Natural killer cell treated with Interleukin-12 subunit alpha and Interleukin-12 subunit beta and Interleukin-15 and Interleukin-18, amount 100 ng/mL, for 72 hours (primary cell): Measurements from ENCODE around the gene KIAA1549. TPM values are rescaled to one million over a fixed set of nuclear protein-coding genes. Genes with fewer than 3 reads are reported as not detected.
"Not testable (repeated sequence)": the region's sequence is repeated elsewhere in the genome, so short reads cannot be mapped to it uniquely, and the experiment has no call there.

Experiments used
- ATAC-seq, 2 donors: fragments of 150-1000 bp; cut with Tn5 transposase in 1 of 2; sonication (Bioruptor Pico), chemical (Tn5 transposase) in 1 of 2; 2 replicates each; pipeline ENCODE4 v1.10.0; 2021
- DNase-seq: peaks from one replicate; pipeline ENCODE4 v3.0.0; 2022; ENCODE audit warnings: low spot score
- H3K27ac Mint-ChIP-seq, 2 donors: 1 replicate in 1 of 2; 2 replicates in 1 of 2; pipeline ENCODE4 v1.8.0; 2022; ENCODE audit warnings: mixed read lengths in 2 of 2, mild to moderate bottlenecking in 1 of 2, moderate library complexity in 1 of 2
- H3K27me3 Mint-ChIP-seq, 2 donors: 1 replicate in 1 of 2; 2 replicates in 1 of 2; pipeline ENCODE4 v1.8.0; 2022; ENCODE audit warnings: mixed read lengths in 2 of 2
- H3K36me3 Mint-ChIP-seq: one replicate; pipeline ENCODE4 v1.8.0; 2022; ENCODE audit warnings: mixed read lengths
- H3K4me1 Mint-ChIP-seq, 2 donors: 1 replicate in 1 of 2; 2 replicates in 1 of 2; pipeline ENCODE4 v1.8.0; 2022; ENCODE audit warnings: low read depth in 2 of 2, mixed read lengths in 2 of 2, mild to moderate bottlenecking in 1 of 2
- H3K4me3 Mint-ChIP-seq: one replicate; pipeline ENCODE4 v1.8.0; 2022; ENCODE audit warnings: mixed read lengths
- H3K9me3 Mint-ChIP-seq: 2 replicates; pipeline ENCODE4 v1.8.0; 2022; ENCODE audit warnings: mixed read lengths
- total RNA-seq, 2 donors: library from RNA; stranded (reverse); gene quantifications; one replicate each; pipeline ENCODE4 v1.2.3, GENCODE V29; 2022

KIAA1549 gene
- total RNA-seq, 2 donors from 2014 or later = 0.21 to 0.33 TPM

DNA sequence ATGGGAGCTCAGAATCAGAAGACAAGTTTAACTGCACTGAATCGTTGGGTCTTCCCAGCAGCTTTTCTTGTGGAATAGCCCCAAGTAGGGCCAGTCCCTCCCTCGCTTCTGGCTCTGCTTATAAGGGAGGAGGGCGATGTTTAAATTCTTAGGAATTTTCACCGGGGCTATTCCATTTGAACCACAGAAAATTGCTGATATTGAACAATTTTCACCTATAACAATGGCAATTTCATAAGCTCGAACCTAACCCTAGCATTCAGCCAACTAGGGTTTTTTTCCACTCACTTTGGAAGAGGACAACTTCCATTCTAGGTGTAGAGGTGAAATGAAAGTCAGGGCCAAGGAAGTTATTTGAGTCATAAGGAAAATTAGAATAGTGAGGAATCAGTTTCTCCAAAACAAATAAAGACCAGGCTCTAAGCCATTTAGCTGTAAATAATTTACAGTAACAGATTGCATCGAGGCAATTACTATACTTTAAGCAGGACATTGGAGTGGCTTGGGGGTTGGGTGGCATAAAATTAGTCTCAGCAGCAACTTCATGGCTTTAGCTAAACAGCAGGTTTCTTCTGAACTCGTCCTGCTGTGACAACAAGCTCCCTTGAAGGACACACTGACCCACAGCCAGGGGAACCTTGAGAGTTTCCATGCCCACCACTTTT is 181.7 kb downstream of the KIAA1549 start:
- Mint-ChIP-seq H3K9me3 (no peaks in the 10 kb centered on the region), H3K4me1 (peaks cover 0 to 6% of the 10 kb centered on the region in 2 donors)

DNA sequence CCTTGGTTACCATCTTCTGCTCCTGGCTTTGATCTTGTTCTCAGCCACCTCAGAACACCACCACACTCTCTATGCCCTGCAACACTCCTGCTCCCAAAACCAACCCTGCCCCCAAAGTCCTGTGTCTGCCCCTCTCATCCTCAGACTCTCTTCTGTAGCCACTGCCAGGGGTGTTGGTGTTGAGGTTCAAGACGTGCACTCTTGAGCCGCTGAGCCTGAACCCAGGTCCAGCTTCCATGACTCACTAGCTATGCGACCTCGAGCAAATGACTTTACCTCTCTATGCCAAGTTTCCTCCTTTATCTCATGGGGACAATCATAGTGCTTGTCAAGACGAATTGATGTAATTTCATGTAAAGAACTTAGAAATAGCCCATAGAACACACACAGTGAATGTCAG is 182.4 kb downstream of the KIAA1549 start:
- Mint-ChIP-seq H3K27me3 (peaks cover 7 to 8% of the 10 kb centered on the region in 2 donors), H3K27ac (no peak overlapping the region), H3K4me3 (no peak overlapping the region), H3K36me3 (no peaks in the 10 kb centered on the region), H3K4me1 (peaks cover 0 to 6% of the 10 kb centered on the region in 2 donors), H3K9me3 (no peaks in the 10 kb centered on the region)
- ATAC-seq (no peak), DNase-seq (no peak)

More for the DNA sequence above, 181.7 kb downstream of the KIAA1549 start:
- peaks cover 8 to 9% of the 10 kb centered on the region in 2 donors for H3K27me3 Mint-ChIP-seq
- H3K4me3 Mint-ChIP-seq = no peak overlapping the region
- ATAC-seq (no peak), DNase-seq (no peak)
- no peak overlapping the region for H3K27ac Mint-ChIP-seq
- no peaks in the 10 kb centered on the region for H3K36me3 Mint-ChIP-seq

- Mint-ChIP-seq H3K9me3 (no peaks in the 10 kb centered on the region), H3K36me3 (no peaks in the 10 kb centered on the region), H3K27me3 (peaks cover 7 to 8% of the 10 kb centered on the region in 2 donors), H3K4me3 (no peak within 1 kb of the TSS), H3K4me1 (peaks cover 0 to 6% of the 10 kb centered on the region in 2 donors), H3K27ac (no peak within 1 kb of the TSS)
- no peak for DNase-seq
- ATAC-seq = peak in 1 of 2 donors; percentile 19
Observed at GRCh38 chr7:138797715-138798320, 183.4 kb downstream of the KIAA1549 start, which contains the start of the genes ATP6V0A4 and TMEM213. Gene ATP6V0A4 (minus strand): TSS chr7:138798196. CDS start chr7:138771247, 26,949 bp downstream. Gene TMEM213 (plus strand): TSS chr7:138797994. CDS start chr7:138798105, 111 bp downstream.

GRCh38 chr7:138797046-138797445 is 184.1 kb downstream of the KIAA1549 start:
- H3K9me3 Mint-ChIP-seq, H3K4me3 Mint-ChIP-seq, H3K27ac Mint-ChIP-seq, H3K36me3 Mint-ChIP-seq, ATAC-seq, H3K4me1 Mint-ChIP-seq, DNase-seq: not testable (repeated sequence)
- peaks cover 9 to 14% of the 10 kb centered on the region in 2 donors for H3K27me3 Mint-ChIP-seq

- H3K4me1 Mint-ChIP-seq = peaks cover 0 to 6% of the 10 kb centered on the region in 2 donors
- H3K27ac Mint-ChIP-seq = no peak overlapping the region
- no peaks in the 10 kb centered on the region for H3K9me3 Mint-ChIP-seq
- DNase-seq = no peak
- peaks cover 9 to 22% of the 10 kb centered on the region in 2 donors for H3K27me3 Mint-ChIP-seq
- no peaks in the 10 kb centered on the region for H3K36me3 Mint-ChIP-seq
- no peak overlapping the region for H3K4me3 Mint-ChIP-seq
- ATAC-seq = no peak
Observed at GRCh38 chr7:138796038-138796615, 185.1 kb downstream of the KIAA1549 start.

GRCh38 chr7:138785587-138786437 is 195.4 kb downstream of the KIAA1549 start:
- Mint-ChIP-seq H3K27ac (no peak overlapping the region), H3K27me3 (peaks cover 11 to 23% of the 10 kb centered on the region in 2 donors), H3K36me3 (peaks cover 6% of the 10 kb centered on the region), H3K4me1 (no peaks in the 10 kb centered on the region), H3K4me3 (no peak overlapping the region), H3K9me3 (peaks cover 5% of the 10 kb centered on the region)
- no peak for ATAC-seq
- no peak for DNase-seq

DNA sequence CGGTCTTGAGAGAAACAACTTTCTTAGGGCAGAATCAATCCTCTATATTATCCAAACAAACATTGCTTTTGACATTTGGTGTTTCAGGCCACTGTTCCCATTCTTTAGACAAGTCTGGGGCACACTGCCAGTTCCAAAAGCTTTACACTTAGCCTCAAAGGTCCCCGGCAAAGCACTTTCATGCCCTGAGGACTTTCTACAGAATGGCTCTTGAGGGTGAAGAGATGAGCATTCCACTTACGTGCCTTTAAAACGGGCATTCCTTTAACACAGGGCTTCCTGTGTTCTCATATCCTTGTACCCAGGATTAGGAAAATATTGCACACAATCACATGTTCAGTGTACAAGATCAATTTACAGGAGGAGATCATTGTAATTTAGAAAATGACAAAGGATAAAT is 196.5 kb downstream of the KIAA1549 start:
- Mint-ChIP-seq H3K4me3 (no peak overlapping the region), H3K36me3 (peaks cover 6% of the 10 kb centered on the region), H3K4me1 (no peaks in the 10 kb centered on the region), H3K9me3 (peaks cover 5% of the 10 kb centered on the region), H3K27me3 (peaks cover 11 to 18% of the 10 kb centered on the region in 2 donors), H3K27ac (no peak overlapping the region)
- no peak for DNase-seq
- ATAC-seq = no peak

Other genes starting within 250 kb of the KIAA1549 start
- not detected for gene TMEM213, start 183.4 kb downstream of the KIAA1549 start, total RNA-seq
- under 1 TPM; 0.21 to 0.98 TPM for gene ATP6V0A4, start 183.2 kb downstream of the KIAA1549 start, total RNA-seq
- 1 to 10 TPM; 3.7 to 8.7 TPM for gene ZC3HAV1L, start 54.7 kb upstream of the KIAA1549 start, total RNA-seq
- gene ZC3HAV1, start 128.3 kb upstream of the KIAA1549 start, total RNA-seq = 100 to 1,000 TPM in 1 of 2 donors, 10 to 100 TPM in 1; 88.2 to 104 TPM
- gene UBN2, start 249.8 kb upstream of the KIAA1549 start, total RNA-seq = 10 to 100 TPM; 14.7 to 17.9 TPM